ENCODE measurements around the gene OGFRL1. TPM values are rescaled to one million over a fixed set of nuclear protein-coding genes. Genes with fewer than 3 reads are reported as not detected.

Gene OGFRL1
- total RNA-seq, 1 experiment from 2014 or later = 5.4 TPM

- TF ChIP-seq ZNF281 (CRISPR knock-in tag; IDR thresholded peaks at IDR 0.05) = no peak
These were observed 43.4 kb downstream of the OGFRL1 start (continued) for GRCh38 chr6:71332012-71332411.

GRCh38 chr6:71333050-71333449 lies 44.4 kb downstream of the OGFRL1 start:
- Mint-ChIP-seq H3K9me3 (peaks cover 11% of the 10 kb centered on the region), H3K27ac (no peak overlapping the region), H3K4me1 (peaks cover 25% of the 10 kb centered on the region), H3K27me3 (ENCODE audit: low read depth) (no peaks in the 10 kb centered on the region), H3K4me3 (no peak overlapping the region), H3K36me3 (no peaks in the 10 kb centered on the region)
- no peak for DNase-seq (ENCODE audit: low spot score)
- ChIA-PET POLR2A (no interaction called here), CTCF (no interaction called here)
- ATAC-seq = no peak
- TF ChIP-seq GTF2I (CRISPR knock-in tag; conservative IDR thresholded peaks at IDR 0.05) (no peak), ELF4 (CRISPR knock-in tag; IDR thresholded peaks at IDR 0.05; ENCODE audit: low read depth) (no peak), PRRX2 (CRISPR knock-in tag; IDR thresholded peaks at IDR 0.05) (no peak), ZNF138 (CRISPR knock-in tag; conservative IDR thresholded peaks at IDR 0.05) (no peak), ETV6 (CRISPR knock-in tag; IDR thresholded peaks at IDR 0.05) (no peak), NR2C2 (CRISPR knock-in tag; IDR thresholded peaks at IDR 0.05) (no peak), FOXJ3 (CRISPR knock-in tag; IDR thresholded peaks at IDR 0.05; ENCODE audit: borderline replicate concordance) (no peak), ZNF671 (CRISPR knock-in tag; IDR thresholded peaks at IDR 0.05) (no peak), NR3C1 (CRISPR knock-in tag; conservative IDR thresholded peaks at IDR 0.05; ENCODE audit: low read depth) (no peak), PREB (CRISPR knock-in tag; IDR thresholded peaks at IDR 0.05; ENCODE audit: borderline replicate concordance) (no peak), NR1H2 (CRISPR knock-in tag; IDR thresholded peaks at IDR 0.05) (no peak), E2F5 (CRISPR knock-in tag; IDR thresholded peaks at IDR 0.05) (no peak), ERG (CRISPR knock-in tag; IDR thresholded peaks at IDR 0.05) (no peak), STAT6 (CRISPR knock-in tag; conservative IDR thresholded peaks at IDR 0.05; ENCODE audit: low read depth) (no peak)
- TF ChIP-seq, protein P1, sequence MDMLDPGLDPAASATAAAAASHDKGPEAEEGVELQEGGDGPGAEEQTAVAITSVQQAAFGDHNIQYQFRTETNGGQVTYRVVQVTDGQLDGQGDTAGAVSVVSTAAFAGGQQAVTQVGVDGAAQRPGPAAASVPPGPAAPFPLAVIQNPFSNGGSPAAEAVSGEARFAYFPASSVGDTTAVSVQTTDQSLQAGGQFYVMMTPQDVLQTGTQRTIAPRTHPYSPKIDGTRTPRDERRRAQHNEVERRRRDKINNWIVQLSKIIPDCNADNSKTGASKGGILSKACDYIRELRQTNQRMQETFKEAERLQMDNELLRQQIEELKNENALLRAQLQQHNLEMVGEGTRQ (CRISPR knock-in tag; IDR thresholded peaks at IDR 0.05) = no peak
- TF ChIP-seq, protein P2, sequence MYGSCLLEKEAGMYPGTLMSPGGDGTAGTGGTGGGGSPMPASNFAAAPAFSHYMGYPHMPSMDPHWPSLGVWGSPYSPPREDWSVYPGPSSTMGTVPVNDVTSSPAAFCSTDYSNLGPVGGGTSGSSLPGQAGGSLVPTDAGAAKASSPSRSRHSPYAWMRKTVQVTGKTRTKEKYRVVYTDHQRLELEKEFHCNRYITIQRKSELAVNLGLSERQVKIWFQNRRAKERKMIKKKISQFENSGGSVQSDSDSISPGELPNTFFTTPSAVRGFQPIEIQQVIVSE (CRISPR knock-in tag; IDR thresholded peaks at IDR 0.05; ENCODE audit: borderline replicate concordance) = no peak
- TF ChIP-seq, protein P3, sequence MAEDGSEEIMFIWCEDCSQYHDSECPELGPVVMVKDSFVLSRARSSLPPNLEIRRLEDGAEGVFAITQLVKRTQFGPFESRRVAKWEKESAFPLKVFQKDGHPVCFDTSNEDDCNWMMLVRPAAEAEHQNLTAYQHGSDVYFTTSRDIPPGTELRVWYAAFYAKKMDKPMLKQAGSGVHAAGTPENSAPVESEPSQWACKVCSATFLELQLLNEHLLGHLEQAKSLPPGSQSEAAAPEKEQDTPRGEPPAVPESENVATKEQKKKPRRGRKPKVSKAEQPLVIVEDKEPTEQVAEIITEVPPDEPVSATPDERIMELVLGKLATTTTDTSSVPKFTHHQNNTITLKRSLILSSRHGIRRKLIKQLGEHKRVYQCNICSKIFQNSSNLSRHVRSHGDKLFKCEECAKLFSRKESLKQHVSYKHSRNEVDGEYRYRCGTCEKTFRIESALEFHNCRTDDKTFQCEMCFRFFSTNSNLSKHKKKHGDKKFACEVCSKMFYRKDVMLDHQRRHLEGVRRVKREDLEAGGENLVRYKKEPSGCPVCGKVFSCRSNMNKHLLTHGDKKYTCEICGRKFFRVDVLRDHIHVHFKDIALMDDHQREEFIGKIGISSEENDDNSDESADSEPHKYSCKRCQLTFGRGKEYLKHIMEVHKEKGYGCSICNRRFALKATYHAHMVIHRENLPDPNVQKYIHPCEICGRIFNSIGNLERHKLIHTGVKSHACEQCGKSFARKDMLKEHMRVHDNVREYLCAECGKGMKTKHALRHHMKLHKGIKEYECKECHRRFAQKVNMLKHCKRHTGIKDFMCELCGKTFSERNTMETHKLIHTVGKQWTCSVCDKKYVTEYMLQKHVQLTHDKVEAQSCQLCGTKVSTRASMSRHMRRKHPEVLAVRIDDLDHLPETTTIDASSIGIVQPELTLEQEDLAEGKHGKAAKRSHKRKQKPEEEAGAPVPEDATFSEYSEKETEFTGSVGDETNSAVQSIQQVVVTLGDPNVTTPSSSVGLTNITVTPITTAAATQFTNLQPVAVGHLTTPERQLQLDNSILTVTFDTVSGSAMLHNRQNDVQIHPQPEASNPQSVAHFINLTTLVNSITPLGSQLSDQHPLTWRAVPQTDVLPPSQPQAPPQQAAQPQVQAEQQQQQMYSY (CRISPR knock-in tag; IDR thresholded peaks at IDR 0.05) = no peak
- TF ChIP-seq, protein P4, sequence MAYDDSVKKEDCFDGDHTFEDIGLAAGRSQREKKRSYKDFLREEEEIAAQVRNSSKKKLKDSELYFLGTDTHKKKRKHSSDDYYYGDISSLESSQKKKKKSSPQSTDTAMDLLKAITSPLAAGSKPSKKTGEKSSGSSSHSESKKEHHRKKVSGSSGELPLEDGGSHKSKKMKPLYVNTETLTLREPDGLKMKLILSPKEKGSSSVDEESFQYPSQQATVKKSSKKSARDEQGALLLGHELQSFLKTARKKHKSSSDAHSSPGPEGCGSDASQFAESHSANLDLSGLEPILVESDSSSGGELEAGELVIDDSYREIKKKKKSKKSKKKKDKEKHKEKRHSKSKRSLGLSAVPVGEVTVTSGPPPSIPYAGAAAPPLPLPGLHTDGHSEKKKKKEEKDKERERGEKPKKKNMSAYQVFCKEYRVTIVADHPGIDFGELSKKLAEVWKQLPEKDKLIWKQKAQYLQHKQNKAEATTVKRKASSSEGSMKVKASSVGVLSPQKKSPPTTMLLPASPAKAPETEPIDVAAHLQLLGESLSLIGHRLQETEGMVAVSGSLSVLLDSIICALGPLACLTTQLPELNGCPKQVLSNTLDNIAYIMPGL (CRISPR knock-in tag; IDR thresholded peaks at IDR 0.05) = no peak

All from WTC11 (cell line).